CD14-positive monocyte (primary cell): ENCODE results near the gene UGT8. TPM values are rescaled to one million over a fixed set of nuclear protein-coding genes. Genes with fewer than 3 reads are reported as not detected.

ENCODE experiments used
- DNase-seq, 3 donors: peaks; one replicate each; pipeline ENCODE4 v3.0.0-alpha.2; 2011 to 2022
- H2AFZ ChIP-seq: 2 replicates; pipeline ENCODE4 v1.6.0; 2012; ENCODE audit warnings: mild to moderate bottlenecking, low read depth, low read length, inconsistent platforms; ENCODE audit not compliant: insufficient read depth, poor library complexity, severe bottlenecking
- H3K27ac ChIP-seq, 2 donors: 1 replicate in 1 of 2; 2 replicates in 1 of 2; pipeline ENCODE4 v1.5.1; 2012 to 2013; ENCODE audit warnings: low read length in 2 of 2, control low read depth in 1 of 2, inconsistent platforms in 1 of 2, low read depth in 1 of 2, mild to moderate bottlenecking in 1 of 2
- H3K27me3 ChIP-seq, 2 donors: one replicate each; pipeline versions ENCODE4 v1.6.0 to v1.6.1; 2011 to 2013; ENCODE audit warnings: low read length in 2 of 2; ENCODE audit not compliant: control insufficient read depth in 2 of 2, insufficient read depth in 2 of 2
- H3K36me3 ChIP-seq, 2 donors: replicated peaks in 1 of 2; 1 replicate in 1 of 2; 2 replicates in 1 of 2; pipeline versions ENCODE4 v1.5.1 to v1.6.1; 2012 to 2013; ENCODE audit warnings: low read length in 2 of 2, control low read depth in 1 of 2, inconsistent platforms in 1 of 2, mild to moderate bottlenecking in 1 of 2; ENCODE audit not compliant: insufficient read depth in 2 of 2, control insufficient read depth in 1 of 2
- H3K4me1 ChIP-seq, 2 donors: 1 replicate in 1 of 2; 2 replicates in 1 of 2; pipeline versions ENCODE4 v1.5.1 to v1.6.1; 2012 to 2013; ENCODE audit warnings: low read length in 2 of 2, control low read depth in 1 of 2, inconsistent platforms in 1 of 2, mild to moderate bottlenecking in 1 of 2, moderate library complexity in 1 of 2; ENCODE audit not compliant: insufficient read depth in 2 of 2, control insufficient read depth in 1 of 2
- H3K4me2 ChIP-seq: replicated peaks from 2 replicates; pipeline ENCODE3; 2012; ENCODE audit warnings: low read length, moderate library complexity, mild to moderate bottlenecking; ENCODE audit not compliant: poor library complexity, severe bottlenecking; ENCODE audit errors: extremely low read depth
- H3K4me3 ChIP-seq, 3 experiments: fragments of 200-600 bp in 1 of 3; sonication (generic) in 1 of 3; replicated peaks in 1 of 3; 1 replicate in 2 of 3; 2 replicates in 1 of 3; pipeline ENCODE4 v1.5.1; 2011 to 2013; ENCODE audit warnings: low read length in 3 of 3, mild to moderate bottlenecking in 3 of 3, control low read depth in 2 of 3, low read depth in 2 of 3, inconsistent platforms in 1 of 3, moderate library complexity in 1 of 3
- H3K79me2 ChIP-seq: 2 replicates; pipeline ENCODE4 v1.6.0; 2012; ENCODE audit warnings: mild to moderate bottlenecking, control low read depth, inconsistent platforms, low read length, moderate library complexity; ENCODE audit not compliant: insufficient read depth
- H3K9ac ChIP-seq: 2 replicates; pipeline ENCODE4 v1.6.0; 2017; ENCODE audit warnings: low read length, mild to moderate bottlenecking; ENCODE audit not compliant: insufficient read depth, poor library complexity, severe bottlenecking
- H3K9me3 ChIP-seq, 2 donors: replicated peaks in 1 of 2; 1 replicate in 1 of 2; 2 replicates in 1 of 2; pipeline versions ENCODE4 v1.5.1 to v1.6.1; 2012 to 2013; ENCODE audit warnings: low read length in 2 of 2, control low read depth in 1 of 2; ENCODE audit not compliant: control insufficient read depth in 1 of 2, insufficient read depth in 1 of 2
- H4K20me1 ChIP-seq: 2 replicates; pipeline ENCODE4 v1.6.0; 2012; ENCODE audit warnings: mild to moderate bottlenecking, low read length, control low read depth, moderate library complexity; ENCODE audit not compliant: insufficient read depth
- H3K27ac Mint-ChIP-seq, 7 donors: one replicate each; pipeline ENCODE4 v1.8.0; 2020; ENCODE audit warnings: mild to moderate bottlenecking in 7 of 7, mixed read lengths in 7 of 7, moderate library complexity in 6 of 7, inconsistent platforms in 2 of 7
- H3K27me3 Mint-ChIP-seq, 3 donors: one replicate each; pipeline ENCODE4 v1.8.0; 2021 to 2022; ENCODE audit warnings: low read depth in 3 of 3, mild to moderate bottlenecking in 3 of 3, mixed read lengths in 3 of 3, moderate library complexity in 3 of 3, inconsistent platforms in 1 of 3
- H3K36me3 Mint-ChIP-seq, 2 donors: one replicate each; pipeline ENCODE4 v1.8.0; 2020; ENCODE audit warnings: mixed read lengths in 2 of 2, inconsistent platforms in 1 of 2, mild to moderate bottlenecking in 1 of 2
- H3K4me1 Mint-ChIP-seq: one replicate; pipeline ENCODE4 v1.8.0; 2020; ENCODE audit warnings: mild to moderate bottlenecking, mixed read lengths
- H3K4me3 Mint-ChIP-seq, 2 donors: one replicate each; pipeline ENCODE4 v1.8.0; 2020; ENCODE audit warnings: mild to moderate bottlenecking in 2 of 2, mixed read lengths in 2 of 2, moderate library complexity in 1 of 2
- H3K9me3 Mint-ChIP-seq, 7 donors: one replicate each; pipeline ENCODE4 v1.8.0; 2020 to 2022; ENCODE audit warnings: mixed read lengths in 7 of 7, mild to moderate bottlenecking in 6 of 7, moderate library complexity in 6 of 7, inconsistent platforms in 2 of 7
- WGBS: methylation state at CpG from one replicate; pipeline ENCODE4 v1.1.5; 2013; ENCODE audit warnings: missing lambda C conversion rate; ENCODE audit not compliant: insufficient coverage; 5-methylcytosine and 5-hydroxymethylcytosine counted together
- intact Hi-C, 2 donors: fragments of 100-400 bp; cut with micrococcal nuclease; formaldehyde crosslinking; loops; one replicate each; pipeline versions ENCODE4 v1.15.0 to v1.15.1; 2023
- polyA plus RNA-seq, 3 donors: library from polyadenylated mRNA; depleted of rRNA in 1 of 3; unstranded in 2 of 3; stranded (reverse) in 1 of 3; fragments of 300-500 nt in 2 of 3; fragments of >200 nt in 1 of 3; fragmentation: Illumina TruSeq in 2 of 3; gene quantifications; 1 replicate in 2 of 3; 2 replicates in 1 of 3; pipeline ENCODE4 v1.2.3, GENCODE V29; 2012 to 2021
- TF ChIP-seq, protein P1 (sequence below): fragments of 200-600 bp; IDR thresholded peaks from one replicate; pipeline ENCODE4 v1.8.0; 2022; ENCODE audit warnings: antibody characterized with exemption, mild to moderate bottlenecking

UGT8 gene
- polyA plus RNA-seq, 3 donors = not detected

DNA sequence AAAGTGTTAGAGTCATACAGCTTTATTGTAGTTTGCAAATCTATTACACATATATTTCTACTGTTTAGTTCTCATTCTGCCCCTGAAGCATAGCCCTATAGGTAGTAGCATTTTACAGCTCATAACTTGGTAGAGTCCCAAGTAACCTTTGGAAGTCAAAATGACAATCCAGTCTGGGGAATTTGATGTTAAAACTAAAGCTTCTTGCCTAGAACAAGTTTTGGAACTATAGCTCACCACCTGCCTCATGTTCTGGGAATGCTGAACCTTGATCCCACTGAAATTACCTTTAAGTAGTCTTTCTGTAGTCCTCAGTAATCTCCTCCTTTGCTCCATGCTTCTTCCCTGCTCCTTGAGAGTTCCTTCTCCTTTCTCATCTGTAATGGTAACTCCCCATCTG is 8.4 kb downstream of the UGT8 start:
- no peaks in the 10 kb centered on the region for H3K27me3 ChIP-seq
- H4K20me1 ChIP-seq = no peaks in the 10 kb centered on the region
- no peak overlapping the region for H3K27ac Mint-ChIP-seq
- no peaks in the 10 kb centered on the region for H3K9me3 ChIP-seq
- no peak overlapping the region for H3K4me2 ChIP-seq
- intact Hi-C loops = no loop called here
- no peaks in the 10 kb centered on the region for H3K79me2 ChIP-seq
- H3K4me1 Mint-ChIP-seq = no peaks in the 10 kb centered on the region
- no peaks in the 10 kb centered on the region for H3K9me3 Mint-ChIP-seq
- H3K36me3 Mint-ChIP-seq = no peaks in the 10 kb centered on the region
- peaks cover 0 to 2% (median 0%) of the 10 kb centered on the region in 3 donors for H3K27me3 Mint-ChIP-seq
- H3K9ac ChIP-seq = no peak overlapping the region
- DNase-seq = no peak
- H3K36me3 ChIP-seq = no peaks in the 10 kb centered on the region
- TF ChIP-seq, protein P1, sequence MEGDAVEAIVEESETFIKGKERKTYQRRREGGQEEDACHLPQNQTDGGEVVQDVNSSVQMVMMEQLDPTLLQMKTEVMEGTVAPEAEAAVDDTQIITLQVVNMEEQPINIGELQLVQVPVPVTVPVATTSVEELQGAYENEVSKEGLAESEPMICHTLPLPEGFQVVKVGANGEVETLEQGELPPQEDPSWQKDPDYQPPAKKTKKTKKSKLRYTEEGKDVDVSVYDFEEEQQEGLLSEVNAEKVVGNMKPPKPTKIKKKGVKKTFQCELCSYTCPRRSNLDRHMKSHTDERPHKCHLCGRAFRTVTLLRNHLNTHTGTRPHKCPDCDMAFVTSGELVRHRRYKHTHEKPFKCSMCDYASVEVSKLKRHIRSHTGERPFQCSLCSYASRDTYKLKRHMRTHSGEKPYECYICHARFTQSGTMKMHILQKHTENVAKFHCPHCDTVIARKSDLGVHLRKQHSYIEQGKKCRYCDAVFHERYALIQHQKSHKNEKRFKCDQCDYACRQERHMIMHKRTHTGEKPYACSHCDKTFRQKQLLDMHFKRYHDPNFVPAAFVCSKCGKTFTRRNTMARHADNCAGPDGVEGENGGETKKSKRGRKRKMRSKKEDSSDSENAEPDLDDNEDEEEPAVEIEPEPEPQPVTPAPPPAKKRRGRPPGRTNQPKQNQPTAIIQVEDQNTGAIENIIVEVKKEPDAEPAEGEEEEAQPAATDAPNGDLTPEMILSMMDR = no peak
- H3K4me3 Mint-ChIP-seq = no peak overlapping the region
- H3K4me1 ChIP-seq = no peaks in the 10 kb centered on the region
- no peak overlapping the region for H2AFZ ChIP-seq
- no peak overlapping the region for H3K4me3 ChIP-seq
- H3K27ac ChIP-seq = no peak overlapping the region

DNA sequence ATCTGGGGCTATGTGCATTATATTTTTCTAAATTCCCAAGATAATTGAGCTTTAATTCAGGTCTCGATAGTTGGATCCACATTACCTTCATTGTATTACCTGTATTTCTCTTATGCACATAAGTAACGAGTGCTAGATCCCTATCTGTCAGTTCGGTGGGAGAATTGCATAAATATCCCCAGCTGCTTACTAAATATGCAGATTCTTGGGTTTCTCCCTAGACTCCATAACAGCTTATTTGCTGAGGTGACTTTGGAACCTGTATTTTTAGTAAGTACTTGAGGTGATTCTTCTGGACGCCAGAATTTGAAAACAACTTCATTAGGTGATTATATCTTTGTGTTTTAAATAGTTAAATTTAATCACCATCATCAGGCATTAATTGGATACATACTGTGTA is 15.0 kb downstream of the UGT8 start:
- no peaks in the 10 kb centered on the region for H3K9me3 ChIP-seq
- no peak overlapping the region for H3K27ac ChIP-seq
- Mint-ChIP-seq H3K4me3 (no peak overlapping the region), H3K4me1 (no peaks in the 10 kb centered on the region), H3K27me3 (peaks cover 0 to 1% (median 0%) of the 10 kb centered on the region in 3 donors), H3K9me3 (no peaks in the 10 kb centered on the region), H3K27ac (no peak overlapping the region), H3K36me3 (no peaks in the 10 kb centered on the region)
- no peak overlapping the region for H3K9ac ChIP-seq
- H3K36me3 ChIP-seq = no peaks in the 10 kb centered on the region
- H3K4me1 ChIP-seq = no peaks in the 10 kb centered on the region
- no peak overlapping the region for H3K4me2 ChIP-seq
- H4K20me1 ChIP-seq = no peaks in the 10 kb centered on the region
- no peak for DNase-seq
- intact Hi-C loops = no loop called here
- H2AFZ ChIP-seq = no peak overlapping the region
- TF ChIP-seq, protein P1 = no peak
- 83% methylated on average over 2 of the region's 4 CpGs for WGBS
- H3K79me2 ChIP-seq = no peaks in the 10 kb centered on the region
- no peaks in the 10 kb centered on the region for H3K27me3 ChIP-seq
- H3K4me3 ChIP-seq = no peak overlapping the region
